ENCODE data around the gene LAMC2.
"Not testable (repeated sequence)": the region's sequence is repeated elsewhere in the genome, so short reads cannot be mapped to it uniquely, and the experiment has no call there.

Gene LAMC2

DNA sequence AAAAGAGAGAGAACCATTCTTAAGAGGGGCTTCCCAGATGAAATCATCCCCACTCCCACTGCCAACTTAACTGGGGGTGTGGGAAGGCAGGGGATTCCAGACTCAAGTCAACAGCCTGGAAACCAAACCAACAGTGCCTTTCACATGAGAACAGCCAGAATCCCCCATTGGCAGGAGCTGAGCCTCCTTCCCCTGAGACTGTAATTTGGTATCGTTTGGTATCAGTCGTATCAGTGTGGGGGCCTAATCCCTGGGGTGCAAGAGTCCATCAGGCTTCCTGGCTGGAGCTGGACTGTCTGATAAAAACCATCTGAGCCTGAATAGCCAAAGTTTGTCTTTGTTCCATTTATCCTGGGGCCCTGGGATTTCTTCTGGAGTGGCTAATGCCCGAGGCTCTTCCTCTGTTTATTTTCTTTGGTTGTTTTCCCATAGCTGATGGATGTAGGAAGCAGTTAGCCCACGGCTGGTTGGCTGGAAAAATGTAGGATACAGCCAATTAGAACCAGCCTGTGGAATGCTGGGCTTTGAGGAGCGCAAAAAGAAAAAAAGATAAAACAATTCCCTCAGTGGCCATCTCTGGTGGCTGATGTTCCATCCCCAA is 84.6 kb downstream of the LAMC2 start:
- no peak for FAIRE-seq

DNA sequence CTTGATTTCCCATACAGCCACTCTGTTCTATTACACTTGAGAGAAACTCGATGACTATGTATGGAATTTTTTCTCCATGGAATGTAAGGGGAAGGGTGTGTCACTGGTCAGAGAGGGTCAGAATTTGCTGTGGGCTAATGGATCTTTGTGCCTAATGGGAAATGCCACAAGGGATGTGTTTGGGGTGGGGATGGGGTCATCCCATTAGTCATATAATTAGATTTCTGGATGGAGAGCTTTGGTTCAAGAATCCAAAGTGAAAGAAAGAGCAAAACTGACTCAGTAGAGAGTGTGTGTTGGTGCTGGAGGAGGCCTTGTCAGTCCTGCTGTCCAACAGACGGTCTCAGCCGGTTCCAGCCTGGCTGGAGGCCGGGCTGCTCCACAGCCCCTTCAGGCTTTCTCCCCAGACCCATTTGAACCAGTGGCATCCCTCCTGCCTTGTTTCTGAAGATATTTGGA is 86.4 kb downstream of the LAMC2 start:
- no peak for FAIRE-seq

DNA sequence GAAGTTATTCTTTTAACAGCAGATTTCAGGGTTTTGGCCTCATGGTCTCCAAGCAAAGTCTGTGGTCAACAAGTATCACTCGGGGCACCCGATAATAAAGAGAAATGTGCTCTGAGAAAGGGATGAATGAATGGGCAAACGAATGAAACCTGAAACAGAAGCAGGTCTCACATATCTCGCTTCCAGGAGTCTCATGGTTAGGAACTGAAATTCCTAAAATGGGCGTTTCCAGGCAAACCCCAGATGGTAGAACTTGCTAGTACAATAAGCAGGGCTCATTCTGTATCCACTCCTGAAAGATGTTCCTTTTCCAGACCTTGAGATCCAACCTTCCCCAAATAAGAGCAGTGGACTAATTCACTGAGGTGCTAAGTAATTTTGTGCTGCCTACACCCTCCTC is 87.2 kb downstream of the LAMC2 start:
- FAIRE-seq, result no peak

GRCh38 chr1:183273984-183274383 is 87.9 kb downstream of the LAMC2 start:
- not testable (repeated sequence) for FAIRE-seq

DNA sequence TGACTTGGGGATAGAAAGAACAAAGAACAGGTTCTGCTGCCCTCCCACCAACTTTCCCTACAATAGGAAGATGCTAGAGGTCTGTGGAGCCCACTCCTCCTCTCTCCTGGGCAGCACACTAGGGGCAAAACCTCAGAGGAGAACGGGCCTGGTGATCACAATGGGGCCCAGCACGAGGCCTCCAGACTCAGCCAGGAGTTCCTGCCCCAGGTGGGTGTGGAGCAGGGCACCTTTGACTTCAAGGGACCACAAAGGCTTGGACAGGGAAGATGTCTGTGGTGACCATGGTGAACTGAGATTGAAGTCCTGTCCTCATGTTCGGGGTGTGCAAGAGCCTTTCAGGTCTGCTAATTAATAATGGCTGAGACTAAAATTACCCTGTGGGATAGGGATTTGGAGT is 88.8 kb downstream of the LAMC2 start:
- FAIRE-seq, result no peak

- no peak for FAIRE-seq
Observed at GRCh38 chr1:183275322-183275721, 89.3 kb downstream of the LAMC2 start.

GRCh38 chr1:183276386-183277080 is 90.5 kb downstream of the LAMC2 start:
- no peak for FAIRE-seq

- no peak for FAIRE-seq
Observed at GRCh38 chr1:183277821-183278738, 92.0 kb downstream of the LAMC2 start.

GRCh38 chr1:183278739-183279591 is 92.9 kb downstream of the LAMC2 start:
- no peak for FAIRE-seq

GRCh38 chr1:183279835-183280234 is 93.8 kb downstream of the LAMC2 start:
- FAIRE-seq, result no peak

DNA sequence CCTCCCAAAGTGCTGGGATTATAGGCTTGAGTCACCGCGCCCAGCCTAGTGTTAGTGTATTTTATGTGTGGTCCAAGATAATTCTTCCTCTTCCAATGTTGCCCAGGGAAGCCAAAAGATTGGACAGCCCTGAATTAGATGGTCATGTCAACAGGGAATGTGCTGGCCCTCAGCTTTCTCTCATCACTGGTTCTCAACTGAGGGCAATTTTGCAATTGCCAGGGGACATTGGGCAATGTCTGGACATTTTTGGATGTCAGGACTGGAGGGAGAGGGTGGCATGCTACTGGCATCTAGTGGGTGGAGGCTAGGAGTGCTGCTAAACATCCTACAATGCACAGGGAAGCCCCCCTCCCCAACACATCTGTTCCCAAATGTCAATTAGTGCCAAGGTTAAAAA is 95.0 kb downstream of the LAMC2 start:
- FAIRE-seq, result no peak

DNA sequence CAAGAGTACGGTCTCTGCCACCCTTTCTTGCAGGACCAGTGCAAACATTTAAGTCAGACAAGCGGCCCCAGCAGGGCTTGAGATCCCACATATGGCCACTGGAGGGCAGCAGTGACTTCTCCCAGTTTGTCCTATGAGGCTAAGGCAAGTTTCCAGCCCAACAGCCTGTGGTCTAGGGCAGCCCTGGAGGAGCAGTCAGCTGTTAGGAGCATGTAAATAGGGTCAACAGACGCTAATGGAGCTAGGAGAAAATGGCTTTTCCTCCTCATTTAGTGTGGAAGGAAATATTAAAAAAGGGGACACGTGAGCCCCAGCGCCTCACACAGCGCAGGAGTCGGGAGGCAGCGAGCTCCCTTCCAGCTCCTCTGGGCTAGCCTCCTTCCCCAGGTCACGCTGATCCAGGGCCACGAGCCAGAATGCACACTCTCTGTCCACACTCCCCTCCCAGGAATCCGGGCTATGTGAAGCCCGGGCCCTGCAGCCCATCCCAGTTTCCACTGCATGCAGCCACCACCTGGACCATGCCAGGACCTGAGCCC is 95.6 kb downstream of the LAMC2 start:
- peak; percentile 90 for FAIRE-seq

DNA sequence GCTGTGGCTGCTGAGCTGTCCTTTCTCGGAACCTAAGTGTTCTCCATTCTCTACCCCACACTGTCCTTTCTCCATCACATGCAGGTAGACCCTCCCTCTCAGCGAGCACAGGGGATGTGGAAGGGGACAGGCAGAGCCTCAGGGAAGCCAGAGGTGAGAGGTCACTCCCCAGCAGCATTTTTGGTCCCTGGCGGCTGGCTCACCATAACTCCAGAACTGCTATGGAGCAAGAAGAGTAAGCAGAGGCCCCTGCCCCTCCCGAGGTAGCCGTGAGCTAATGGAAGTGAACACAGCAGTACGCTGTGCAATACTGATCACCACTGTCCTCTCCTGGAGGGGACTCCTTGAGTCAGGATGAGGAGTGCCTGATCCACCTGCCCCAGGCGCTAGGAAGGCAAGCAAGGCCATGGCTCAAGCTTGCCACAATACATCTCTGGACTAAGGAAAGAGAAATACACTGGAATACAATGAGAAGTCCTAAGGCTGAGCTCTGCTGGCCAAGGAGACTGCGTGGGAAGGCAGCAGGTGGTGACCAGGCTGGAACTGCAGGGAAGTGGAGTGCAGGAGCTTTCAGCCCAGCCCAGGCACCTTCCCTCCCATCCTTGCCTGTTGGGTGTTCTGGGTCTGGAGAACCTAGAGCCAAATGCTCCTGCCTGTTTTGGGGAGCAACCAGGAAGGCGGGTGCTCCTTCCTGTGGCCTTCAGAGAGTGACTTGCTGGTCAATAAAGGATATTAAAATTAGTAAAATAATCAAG is 96.2 kb downstream of the LAMC2 start:
- no peak for FAIRE-seq

- FAIRE-seq, result no peak
Observed at GRCh38 chr1:183283286-183283685, 97.2 kb downstream of the LAMC2 start.

DNA sequence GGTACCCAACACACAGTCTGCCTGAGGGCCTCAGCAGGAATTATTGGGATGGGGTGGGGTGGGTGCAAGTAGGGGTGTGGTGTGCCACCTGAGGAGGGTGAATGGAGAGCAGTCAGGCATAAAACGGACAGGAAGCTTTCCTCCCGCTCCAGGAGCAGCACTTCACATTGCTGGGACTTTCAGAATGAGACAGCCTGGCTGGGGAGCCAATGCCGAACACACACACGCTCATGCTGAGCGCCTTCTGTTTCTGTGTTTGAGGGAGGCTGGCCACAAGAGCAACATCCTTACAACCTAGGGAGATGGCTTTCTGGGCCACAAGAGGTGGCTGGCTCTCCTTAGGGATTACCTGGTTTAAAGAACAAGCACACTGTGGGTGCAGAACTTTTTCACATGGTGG is 98.0 kb downstream of the LAMC2 start:
- FAIRE-seq, result no peak

DNA sequence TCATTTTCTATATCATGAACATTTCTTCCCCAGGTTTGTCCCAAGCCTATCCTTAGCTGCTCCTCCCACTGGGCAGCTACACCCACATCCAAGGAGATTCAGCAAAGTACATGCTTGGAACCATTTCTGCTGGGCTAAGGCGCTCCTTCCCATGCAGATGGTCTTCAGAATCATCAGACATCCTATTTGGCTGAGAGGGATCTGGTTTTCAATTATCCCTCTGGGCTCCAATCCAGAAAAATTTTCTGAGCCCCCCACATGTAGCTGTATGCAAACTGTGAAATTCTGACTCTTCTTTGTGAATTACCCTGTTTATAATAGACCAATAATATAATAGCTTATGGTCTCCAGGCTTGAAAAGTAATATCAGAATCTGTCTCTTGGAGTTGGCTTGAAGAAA is 99.2 kb downstream of the LAMC2 start:
- no peak for FAIRE-seq

GRCh38 chr1:183285746-183286145 is 99.7 kb downstream of the LAMC2 start:
- FAIRE-seq, result no peak

- FAIRE-seq, result no peak
Observed at GRCh38 chr1:183287191-183287675, 101.2 kb downstream of the LAMC2 start.

- no peak for FAIRE-seq
Observed at GRCh38 chr1:183288583-183288982, 102.5 kb downstream of the LAMC2 start.

GRCh38 chr1:183289051-183289496 is 103.0 kb downstream of the LAMC2 start:
- no peak for FAIRE-seq

- FAIRE-seq, result no peak
Observed at GRCh38 chr1:183290628-183291027, 104.6 kb downstream of the LAMC2 start.
